A673 (cell line): ENCODE measurements around the gene XIRP2. TPM values are rescaled to one million over a fixed set of nuclear protein-coding genes. Genes with fewer than 3 reads are reported as not detected.

Experiments used
- BruUV-seq: library from RNA; stranded (reverse); fragments of 400-500 nt; replicated peaks from 2 replicates; lab custom pipeline; 2021; lab: Mats Ljungman, UMichigan
- CTCF ChIA-PET: fragments of 300-600 bp; sonication (Branson Sonifier 250); formaldehyde crosslinking; loops from one replicate; lab custom pipeline; 2022; ENCODE audit warnings: antibody characterized with exemption; lab: Charles Lee
- POLR2A ChIA-PET: fragments of 300-600 bp; sonication (Branson Sonifier 250); formaldehyde crosslinking; loops from one replicate; lab custom pipeline; 2022; ENCODE audit warnings: antibody characterized with exemption; ENCODE audit not compliant: low non-redundant PET; lab: Charles Lee
- DNase-seq: peaks from one replicate; pipeline ENCODE4 v3.0.0-alpha.2; 2015; ENCODE audit warnings: low spot score
- H3K27ac ChIP-seq: fragments of 200-600 bp; sonication (generic); 2 replicates; pipeline ENCODE4 v1.5.1; 2016; ENCODE audit warnings: mixed run types, low read depth, mild to moderate bottlenecking, mixed read lengths, antibody characterized with exemption, low read length; ENCODE audit not compliant: poor library complexity, severe bottlenecking
- H3K27me3 ChIP-seq: fragments of 200-600 bp; sonication (generic); replicated peaks from 2 replicates; pipeline ENCODE4 v1.6.1; 2017; ENCODE audit warnings: mixed run types, low read depth, mild to moderate bottlenecking, mixed read lengths, antibody characterized with exemption, low read length; ENCODE audit not compliant: insufficient read depth, poor library complexity
- H3K36me3 ChIP-seq: fragments of 200-600 bp; sonication (generic); 2 replicates; pipeline ENCODE4 v1.6.1; 2016; ENCODE audit warnings: mixed run types, mild to moderate bottlenecking, mixed read lengths, antibody characterized with exemption, low read length; ENCODE audit not compliant: insufficient read depth, poor library complexity, severe bottlenecking
- H3K4me1 ChIP-seq: fragments of 200-600 bp; sonication (generic); 2 replicates; pipeline ENCODE4 v1.6.1; 2017; ENCODE audit warnings: mixed run types, mild to moderate bottlenecking, mixed read lengths, antibody characterized with exemption, low read length; ENCODE audit not compliant: insufficient read depth, poor library complexity, severe bottlenecking
- H3K4me3 ChIP-seq: fragments of 200-600 bp; sonication (generic); 2 replicates; pipeline ENCODE4 v1.5.1; 2016; ENCODE audit warnings: low read depth, mixed run types, mild to moderate bottlenecking, mixed read lengths, low read length; ENCODE audit not compliant: poor library complexity, severe bottlenecking
- H3K9me3 ChIP-seq: fragments of 200-600 bp; sonication (generic); 2 replicates; pipeline ENCODE4 v1.6.1; 2016; ENCODE audit warnings: mixed run types, low read depth, mild to moderate bottlenecking, mixed read lengths, antibody characterized with exemption, low read length; ENCODE audit not compliant: poor library complexity, severe bottlenecking
- EZH2 ChIP-seq: fragments of 200-600 bp; sonication (generic); IDR thresholded peaks from 2 replicates; pipeline ENCODE4 v1.6.1; 2017; ENCODE audit warnings: borderline replicate concordance, low read depth, mild to moderate bottlenecking, mixed read lengths, antibody characterized with exemption, low read length; ENCODE audit not compliant: poor library complexity, severe bottlenecking
- intact Hi-C: fragments of 100-400 bp; cut with micrococcal nuclease; formaldehyde crosslinking; loops from one replicate; pipeline ENCODE4 v1.10.0; 2022; ENCODE audit not compliant: unreplicated experiment
- total RNA-seq: library from RNA; stranded (reverse); gene quantifications from 2 replicates; pipeline ENCODE4 v1.2.3, GENCODE V29; 2021
- TF ChIP-seq, protein P1 (sequence below): fragments of 300-800, 200-600 bp; sonication (generic); conservative IDR thresholded peaks from 2 replicates; pipeline ENCODE4 v1.5.1; 2017; ENCODE audit warnings: low read depth, mild to moderate bottlenecking, antibody characterized with exemption, low read length, moderate library complexity, mixed read lengths

XIRP2 gene
- total RNA-seq, 1 experiment from 2014 or later = 0.04 TPM

DNA sequence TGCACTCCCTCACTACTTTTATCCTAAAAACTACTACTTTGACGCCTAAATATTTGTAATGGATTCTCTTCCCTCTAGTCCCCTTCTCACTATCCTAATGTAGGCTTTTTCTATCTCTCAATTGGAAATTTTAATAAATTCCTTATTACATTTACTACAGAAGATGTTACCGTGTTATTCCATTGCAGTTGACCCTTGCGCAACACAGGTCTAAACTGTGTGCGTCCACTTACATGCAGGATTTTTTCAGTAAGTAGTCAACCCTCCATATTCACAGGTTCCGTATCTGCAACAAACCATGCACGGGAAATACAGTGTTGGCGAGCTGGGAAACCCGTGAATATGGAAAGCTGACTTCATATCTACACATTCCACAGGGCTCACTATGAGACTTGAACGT is 239.8 kb downstream of the XIRP2 start:
- Histone ChIP-seq H3K36me3 (no peaks in the 10 kb centered on the region), H3K9me3 (no peaks in the 10 kb centered on the region), H3K27ac (no peak overlapping the region), H3K4me3 (no peak overlapping the region), H3K27me3 (no peaks in the 10 kb centered on the region), H3K4me1 (no peaks in the 10 kb centered on the region)
- no peak for TF ChIP-seq EZH2
- TF ChIP-seq, protein P1, sequence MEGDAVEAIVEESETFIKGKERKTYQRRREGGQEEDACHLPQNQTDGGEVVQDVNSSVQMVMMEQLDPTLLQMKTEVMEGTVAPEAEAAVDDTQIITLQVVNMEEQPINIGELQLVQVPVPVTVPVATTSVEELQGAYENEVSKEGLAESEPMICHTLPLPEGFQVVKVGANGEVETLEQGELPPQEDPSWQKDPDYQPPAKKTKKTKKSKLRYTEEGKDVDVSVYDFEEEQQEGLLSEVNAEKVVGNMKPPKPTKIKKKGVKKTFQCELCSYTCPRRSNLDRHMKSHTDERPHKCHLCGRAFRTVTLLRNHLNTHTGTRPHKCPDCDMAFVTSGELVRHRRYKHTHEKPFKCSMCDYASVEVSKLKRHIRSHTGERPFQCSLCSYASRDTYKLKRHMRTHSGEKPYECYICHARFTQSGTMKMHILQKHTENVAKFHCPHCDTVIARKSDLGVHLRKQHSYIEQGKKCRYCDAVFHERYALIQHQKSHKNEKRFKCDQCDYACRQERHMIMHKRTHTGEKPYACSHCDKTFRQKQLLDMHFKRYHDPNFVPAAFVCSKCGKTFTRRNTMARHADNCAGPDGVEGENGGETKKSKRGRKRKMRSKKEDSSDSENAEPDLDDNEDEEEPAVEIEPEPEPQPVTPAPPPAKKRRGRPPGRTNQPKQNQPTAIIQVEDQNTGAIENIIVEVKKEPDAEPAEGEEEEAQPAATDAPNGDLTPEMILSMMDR = no peak
- no peak for DNase-seq
- no TSS peak for BruUV-seq
- POLR2A ChIA-PET = no interaction called here
- intact Hi-C loops = no loop called here
- CTCF ChIA-PET = no interaction called here

DNA sequence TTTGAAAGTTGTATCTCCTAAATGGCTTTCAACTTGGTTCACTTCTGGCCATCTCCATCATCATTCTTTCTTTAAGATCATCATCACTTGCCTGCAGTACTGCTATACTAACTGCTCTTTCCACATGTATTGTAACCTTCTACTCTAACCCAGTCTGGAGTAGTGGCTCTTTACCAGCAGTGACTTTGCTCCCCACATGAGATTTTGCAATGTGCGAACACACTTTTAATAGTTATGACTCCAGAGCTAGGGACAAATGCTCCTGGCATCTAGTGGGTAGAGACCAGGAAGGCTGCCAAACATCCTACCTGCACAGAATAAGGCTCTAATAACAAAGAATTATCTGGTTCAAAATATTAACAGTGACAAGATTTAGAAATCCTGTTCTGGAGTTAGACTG is 243.8 kb downstream of the XIRP2 start:
- POLR2A ChIA-PET = no interaction called here
- no peak for DNase-seq
- no TSS peak for BruUV-seq

DNA sequence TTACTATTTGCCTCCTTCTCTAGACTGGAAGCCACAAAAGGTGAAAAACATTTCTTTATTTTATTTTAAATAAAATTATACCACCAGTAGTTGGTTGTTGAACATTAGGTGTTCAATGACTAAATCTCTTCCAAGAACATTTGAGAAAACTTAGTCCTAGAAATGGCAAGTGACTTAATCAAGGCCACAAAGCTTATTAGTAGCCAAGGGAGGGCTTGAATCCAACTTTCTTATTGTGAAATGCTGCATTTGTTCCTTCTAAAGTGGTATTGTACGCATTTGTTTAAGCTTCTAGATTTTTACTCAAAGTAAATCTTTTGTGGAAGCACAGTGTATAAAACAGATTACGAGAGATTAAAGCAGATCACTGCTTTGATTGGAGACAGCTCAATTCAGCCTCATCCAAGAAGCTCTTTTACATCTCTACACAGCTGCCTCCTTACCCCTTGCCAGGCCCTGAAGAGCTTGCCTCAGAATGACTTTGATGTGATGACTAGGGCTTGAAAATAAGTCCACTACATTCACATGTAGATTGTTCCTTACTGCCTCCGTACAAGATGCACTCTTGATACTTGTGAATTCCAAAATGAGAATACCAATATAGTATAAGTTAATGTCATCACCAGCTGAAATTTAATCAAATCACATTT is 244.8 kb downstream of the XIRP2 start:
- POLR2A ChIA-PET = interaction anchor here (0.6 kb wide), 1 partner anchor 1179 kb away, joined by 3 read pairs; the partner anchor contains the start of gene TTC21B
- no TSS peak for BruUV-seq
- Histone ChIP-seq H3K27ac (no peak overlapping the region), H3K9me3 (no peaks in the 10 kb centered on the region), H3K27me3 (no peaks in the 10 kb centered on the region), H3K36me3 (no peaks in the 10 kb centered on the region), H3K4me3 (no peak overlapping the region), H3K4me1 (peaks cover 13% of the 10 kb centered on the region)
- TF ChIP-seq EZH2 = no peak
- TF ChIP-seq, protein P1 = no peak
- CTCF ChIA-PET = no interaction called here
- DNase-seq = no peak
- intact Hi-C loops = no loop called here

More for the DNA sequence above, 243.8 kb downstream of the XIRP2 start:
- TF ChIP-seq, protein P1 = no peak
- TF ChIP-seq EZH2 = no peak
- Histone ChIP-seq H3K4me3 (no peak overlapping the region), H3K9me3 (no peaks in the 10 kb centered on the region), H3K36me3 (no peaks in the 10 kb centered on the region), H3K27me3 (no peaks in the 10 kb centered on the region), H3K27ac (no peak overlapping the region), H3K4me1 (peaks cover 9% of the 10 kb centered on the region)
- CTCF ChIA-PET = no interaction called here
- intact Hi-C loops = no loop called here
